ENCODE results near the gene PRDM5. TPM values are rescaled to one million over a fixed set of nuclear protein-coding genes. Genes with fewer than 3 reads are reported as not detected.
"Not testable (repeated sequence)": the region's sequence is repeated elsewhere in the genome, so short reads cannot be mapped to it uniquely, and the experiment has no call there.

The PRDM5 gene
- total RNA-seq, 1 experiment from 2014 or later, result 13.1 TPM

DNA sequence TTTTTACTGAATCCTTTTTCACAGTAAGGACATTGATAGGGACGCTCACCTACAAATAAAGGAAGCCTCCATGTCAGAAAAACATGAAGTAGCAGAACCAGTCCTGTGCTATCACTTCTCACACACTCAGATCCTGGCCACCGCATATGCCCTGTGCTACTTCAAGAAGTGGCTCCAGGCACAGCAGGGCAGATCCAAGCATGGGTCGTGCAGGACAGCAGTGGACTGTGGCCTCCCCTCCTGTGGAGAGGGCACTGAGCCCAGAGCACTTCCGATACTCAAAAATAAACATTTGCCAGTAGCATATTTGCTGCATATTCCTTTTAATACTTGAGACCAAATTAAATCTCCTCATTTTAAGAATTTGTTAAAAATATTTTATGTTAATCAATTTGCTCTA lies 167.9 kb downstream of the PRDM5 start:
- no peak for DNase-seq (ENCODE audit: low spot score)

DNA sequence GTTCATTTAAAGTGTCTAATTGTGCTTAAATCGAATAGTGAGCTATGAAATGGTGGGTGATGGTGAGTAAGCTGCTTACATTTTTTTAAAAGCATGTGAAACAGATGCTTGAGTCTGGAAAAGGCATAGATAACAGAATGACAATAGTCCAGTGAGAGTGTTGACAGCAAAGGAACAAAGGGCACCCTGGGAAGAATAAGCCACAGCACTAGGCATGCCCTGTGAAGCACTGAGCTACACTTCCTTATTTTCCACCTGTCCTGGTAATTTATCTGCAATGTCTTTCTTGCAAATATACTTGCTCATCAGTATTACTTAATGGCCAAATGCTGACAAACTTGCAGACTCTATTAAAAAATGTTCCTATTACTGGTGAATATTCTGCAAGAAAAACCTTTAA lies 168.7 kb downstream of the PRDM5 start:
- DNase-seq (ENCODE audit: low spot score), result no peak

DNA sequence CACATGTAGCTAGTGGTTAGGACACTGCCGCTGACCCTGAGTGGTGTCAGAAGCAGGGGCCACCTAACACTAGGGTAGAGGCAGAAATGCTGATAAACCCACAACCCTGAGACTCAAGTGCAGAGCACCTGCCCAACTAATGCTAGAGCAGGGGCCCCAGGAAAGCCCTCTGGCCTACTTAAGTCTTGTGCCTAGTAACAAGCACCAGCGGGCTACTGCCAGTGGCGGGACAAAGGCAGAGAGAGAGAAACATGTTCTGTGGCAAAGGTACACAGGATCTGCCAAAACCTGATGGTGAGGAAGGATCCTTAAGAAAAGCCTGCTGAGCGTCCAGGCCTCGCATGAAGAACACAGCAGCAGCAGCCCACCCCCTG lies 172.4 kb downstream of the PRDM5 start:
- no peak for DNase-seq (ENCODE audit: low spot score)

DNA sequence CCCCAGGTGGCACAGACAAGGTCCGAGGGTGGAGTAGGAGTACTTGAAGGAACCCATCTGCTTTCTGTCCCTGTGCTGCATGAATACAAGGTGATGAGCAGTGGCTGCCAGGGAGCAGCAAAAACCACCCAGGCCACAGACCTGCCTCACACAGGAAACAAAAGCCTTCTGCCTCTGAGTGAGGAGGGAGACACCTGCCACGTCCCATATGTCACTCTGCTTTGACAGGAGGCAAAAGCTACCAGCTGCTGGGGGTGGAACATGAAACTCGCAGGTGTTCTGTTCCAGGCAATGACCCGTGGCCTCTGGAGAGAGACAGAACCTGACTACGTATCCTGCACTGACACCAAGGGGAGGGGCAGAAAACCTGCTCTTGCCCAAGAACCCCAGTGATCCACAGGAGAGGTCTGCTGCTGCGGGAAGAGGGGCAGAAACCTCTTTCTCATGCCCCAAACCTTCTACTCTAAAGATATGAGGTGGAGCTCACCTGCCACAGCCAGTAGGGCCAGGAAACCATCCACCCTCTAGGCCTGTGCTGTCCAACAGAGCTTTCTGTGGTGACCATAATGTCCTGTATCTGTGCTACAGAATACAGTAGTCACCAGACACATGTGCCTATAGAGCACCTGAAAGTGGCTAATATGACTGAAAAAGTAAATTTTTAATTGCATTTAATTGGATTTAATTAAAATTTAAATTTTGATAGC lies 172.9 kb downstream of the PRDM5 start:
- no peak for DNase-seq (ENCODE audit: low spot score)

DNA sequence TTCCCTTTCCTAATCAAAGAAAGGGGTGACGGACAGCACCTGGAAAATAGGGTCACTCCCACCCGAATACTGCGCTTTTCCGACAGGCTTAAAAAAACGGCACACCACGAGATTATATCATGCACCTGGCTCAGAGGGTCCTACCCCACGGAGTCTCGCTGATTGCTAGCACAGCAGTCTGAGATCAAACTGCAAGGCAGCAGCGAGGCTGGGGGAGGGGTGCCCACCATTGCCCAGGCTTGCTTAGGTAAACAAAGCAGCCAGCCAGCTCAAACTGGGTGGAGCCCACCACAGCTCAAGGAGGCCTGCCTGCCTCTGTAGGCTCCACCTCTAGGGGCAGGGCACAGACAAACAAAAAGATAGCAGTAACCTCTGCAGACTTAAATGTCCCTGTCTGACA lies 180.9 kb downstream of the PRDM5 start:
- not testable (repeated sequence) for DNase-seq (ENCODE audit: low spot score)

DNA sequence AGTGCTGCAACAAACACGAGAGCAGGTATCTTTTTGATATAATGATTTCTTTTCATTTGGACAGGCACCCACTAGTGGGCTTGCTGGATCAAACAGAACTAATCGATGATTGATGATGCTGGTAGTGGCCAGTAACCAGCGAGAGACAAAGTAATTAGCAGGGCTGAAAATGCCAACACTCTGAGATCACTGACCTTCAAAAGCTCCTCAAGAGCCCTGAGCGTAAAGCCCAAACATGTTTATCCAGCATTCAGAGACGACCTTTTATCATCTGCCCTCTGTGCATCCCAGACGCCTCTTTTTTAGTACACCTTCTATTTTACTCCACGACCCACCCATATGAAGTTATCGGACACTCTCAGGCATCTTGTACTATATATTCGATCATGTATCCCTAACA lies 186.2 kb downstream of the PRDM5 start:
- no peak for DNase-seq (ENCODE audit: low spot score)

DNA sequence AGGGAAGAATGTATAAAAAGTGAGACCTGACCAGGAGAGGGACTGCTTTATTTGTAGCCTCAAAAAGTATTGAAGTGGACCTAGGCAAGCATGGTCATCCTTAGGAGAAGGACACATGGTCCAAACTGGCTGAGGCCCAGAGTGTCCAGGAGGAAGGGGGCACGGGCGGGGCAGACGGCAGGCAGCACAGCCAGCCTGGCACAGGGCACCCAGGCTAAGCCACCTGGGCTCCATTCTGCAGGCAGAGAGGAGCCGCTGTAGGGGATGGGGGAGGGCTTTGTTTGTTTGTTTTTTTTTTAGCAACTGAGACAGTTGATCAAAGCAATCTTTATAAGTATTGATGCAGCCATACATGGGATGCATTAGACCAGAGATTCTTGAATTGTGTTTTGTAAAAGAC lies 188.6 kb downstream of the PRDM5 start:
- no peak for DNase-seq (ENCODE audit: low spot score)

DNA sequence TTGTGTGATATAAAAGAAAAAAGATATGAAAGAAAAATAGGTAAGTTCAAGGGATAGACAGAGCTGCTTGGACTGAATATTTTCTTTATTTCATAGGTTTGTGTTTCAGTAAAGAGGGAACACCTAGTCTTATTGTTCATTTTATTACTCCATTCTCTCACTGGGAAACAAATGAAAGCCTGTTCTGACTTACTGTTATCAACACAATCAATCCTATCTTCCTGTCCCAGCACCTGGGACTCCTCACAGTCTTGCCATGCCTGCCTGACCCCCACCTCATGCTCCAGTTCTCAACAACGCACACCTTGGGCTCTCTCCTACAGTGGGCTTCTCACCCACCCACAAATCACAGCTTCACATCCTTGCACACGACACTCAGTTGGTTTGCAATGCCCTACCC lies 189.5 kb downstream of the PRDM5 start:
- no peak for DNase-seq (ENCODE audit: low spot score)

DNA sequence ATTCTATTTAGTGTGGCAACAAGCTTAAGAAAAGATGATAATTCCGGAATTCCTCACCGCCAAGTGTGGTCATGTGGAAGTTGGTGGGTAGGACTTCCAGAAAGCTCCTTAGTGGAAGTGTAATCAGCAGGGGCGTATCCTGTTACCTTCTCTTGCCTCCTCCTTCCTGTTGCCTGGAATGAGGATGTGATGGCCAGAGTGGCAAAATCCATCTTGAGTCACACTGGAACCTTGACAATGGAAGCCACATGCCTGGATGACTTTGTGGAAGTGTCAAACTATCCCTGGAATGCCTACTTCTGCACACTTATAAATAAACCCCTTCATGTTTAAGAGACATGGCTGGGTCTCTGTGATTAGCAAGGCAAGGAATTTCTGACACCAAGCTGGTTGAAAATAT lies 191.0 kb downstream of the PRDM5 start:
- peak; percentile 10 for DNase-seq (ENCODE audit: low spot score)

DNA sequence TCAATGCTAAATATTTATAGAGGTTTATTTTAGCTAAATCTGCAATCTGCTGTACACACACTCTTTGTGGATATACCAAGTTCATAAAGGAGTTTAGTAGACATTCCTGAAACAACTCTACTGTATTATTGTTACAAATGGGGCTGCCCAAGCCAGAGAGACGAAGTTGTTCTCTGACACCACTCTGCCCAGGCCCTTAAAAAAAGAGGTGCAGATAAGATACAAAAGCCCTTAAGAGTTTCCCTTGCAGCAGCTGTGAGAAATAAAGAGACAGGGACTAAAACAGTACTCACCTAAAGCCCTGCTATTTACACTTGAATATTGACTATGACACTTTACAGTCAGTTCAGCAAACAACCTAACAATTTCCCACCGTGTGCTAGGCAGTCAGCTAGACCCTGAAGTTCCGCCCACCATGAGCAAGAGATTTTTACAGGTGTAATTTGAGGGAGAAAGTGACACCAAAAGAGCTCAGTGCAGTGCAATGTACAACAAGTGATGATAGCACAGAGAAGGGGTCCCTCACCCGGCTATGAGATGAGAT lies 191.7 kb downstream of the PRDM5 start:
- DNase-seq (ENCODE audit: low spot score), result no peak

DNA sequence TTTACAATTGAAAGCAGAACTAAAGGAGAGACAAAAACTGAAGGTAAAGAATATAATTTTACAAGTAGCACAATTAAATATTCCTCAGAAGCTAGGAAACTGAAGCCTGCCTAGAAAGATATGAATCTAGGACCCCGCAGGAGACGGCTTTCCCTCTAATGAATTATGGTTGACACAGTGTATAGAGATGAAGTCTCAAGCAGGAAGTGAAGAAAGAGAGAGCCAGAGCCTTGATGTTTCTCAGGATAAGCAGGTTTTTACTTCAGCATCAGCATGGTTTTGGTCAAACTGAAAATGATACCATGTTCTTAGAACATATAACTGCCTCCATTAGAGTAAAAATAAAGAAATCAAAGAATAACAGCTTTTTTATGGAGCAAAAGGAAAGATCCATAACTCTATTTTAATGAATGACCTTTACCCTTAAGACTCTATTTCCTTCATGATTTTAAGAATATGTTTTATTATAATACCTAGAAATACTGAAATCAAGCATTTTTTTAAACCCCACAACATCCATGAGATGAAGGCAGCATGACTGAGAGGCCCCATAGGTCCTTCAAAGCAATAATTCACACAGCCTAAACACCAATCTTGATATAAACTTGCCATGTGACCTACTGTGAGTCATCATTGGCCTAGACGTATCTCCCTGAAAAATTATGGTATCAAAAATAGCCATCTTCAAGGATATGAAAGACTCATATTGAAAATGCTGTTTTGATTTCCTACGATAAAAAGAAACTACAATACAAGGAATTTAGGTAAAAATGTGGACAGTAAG lies 193.4 kb downstream of the PRDM5 start:
- peak; percentile 14 for DNase-seq (ENCODE audit: low spot score)

DNA sequence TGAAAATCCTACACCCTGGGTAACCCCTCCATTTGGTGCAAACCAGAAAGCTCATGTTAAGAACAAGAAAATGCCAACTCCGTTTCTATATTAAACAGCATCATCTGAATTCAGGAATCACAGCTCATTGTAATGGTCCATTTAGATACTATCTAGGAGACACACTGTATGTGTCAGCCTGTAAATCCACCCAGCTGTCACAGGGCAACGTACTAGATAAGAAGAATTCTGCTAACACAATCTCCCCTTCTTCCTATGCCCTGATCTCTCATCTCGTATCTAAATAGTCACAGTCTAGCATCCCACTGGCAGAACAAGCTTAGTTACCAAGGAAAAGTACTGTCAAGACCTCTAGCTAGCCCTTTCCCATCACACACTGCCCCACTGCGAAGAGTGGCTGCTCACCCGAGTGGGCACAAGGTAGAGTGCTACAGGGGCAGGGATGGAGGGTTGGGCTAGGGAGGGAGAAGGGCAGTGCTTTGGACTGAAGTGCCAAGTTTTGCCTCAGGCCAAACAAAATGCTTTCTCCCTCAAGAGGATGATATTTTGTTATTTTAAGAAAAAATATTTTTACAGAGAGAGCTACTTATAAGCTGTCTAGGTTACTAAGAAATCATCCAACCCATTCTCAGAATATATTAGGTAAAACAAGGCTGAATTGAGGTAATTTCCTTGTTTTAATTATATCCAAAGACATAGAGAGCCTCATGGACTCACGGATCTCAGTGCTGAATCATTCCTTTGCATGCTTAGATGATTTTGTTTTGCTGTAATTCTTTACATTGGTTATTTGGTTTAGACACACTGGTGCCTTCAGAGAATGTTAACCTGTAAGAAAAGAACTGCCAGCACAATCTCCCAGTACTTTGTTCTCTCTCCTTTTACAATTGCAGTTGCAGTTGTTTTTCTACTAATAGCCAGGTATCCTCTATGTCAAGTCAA lies 196.6 kb downstream of the PRDM5 start:
- no peak for DNase-seq (ENCODE audit: low spot score)

DNA sequence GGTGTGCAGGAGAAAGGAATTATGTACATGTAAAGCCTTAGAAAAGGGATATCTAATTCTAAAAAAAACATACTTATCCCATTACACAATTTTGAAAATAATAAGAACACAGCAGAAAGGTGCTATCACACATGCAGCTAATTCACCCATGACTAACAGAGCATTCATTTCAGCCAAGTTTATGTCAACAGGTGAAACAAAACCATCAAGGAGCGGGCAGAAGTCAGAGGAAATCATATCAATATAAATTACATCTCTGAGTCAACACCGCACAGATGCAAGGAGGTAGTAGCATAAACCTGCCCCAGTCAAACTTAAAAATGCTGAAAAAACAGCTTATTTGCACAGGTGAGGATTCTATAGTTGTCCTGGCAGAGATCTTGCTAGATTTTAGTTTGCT lies 197.9 kb downstream of the PRDM5 start:
- no peak for DNase-seq (ENCODE audit: low spot score)

DNA sequence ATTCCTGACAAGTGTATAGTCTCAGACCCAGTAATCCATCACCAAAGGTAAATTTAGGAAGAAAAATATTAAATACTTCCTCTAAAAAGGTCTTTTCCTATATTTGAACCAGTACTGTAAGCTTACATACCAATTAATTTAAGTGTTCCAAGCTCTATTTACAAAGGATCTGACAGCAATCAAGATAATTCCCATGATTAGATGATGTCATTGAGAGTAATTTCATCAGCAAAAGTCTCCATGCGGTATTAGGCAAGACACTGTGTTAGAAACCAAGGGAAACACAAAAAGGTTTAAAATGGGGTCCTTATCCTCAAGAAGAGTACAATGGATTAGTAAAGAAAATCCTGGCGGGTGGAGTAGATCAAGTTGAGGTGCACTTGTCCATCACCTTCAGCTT lies 198.5 kb downstream of the PRDM5 start:
- no peak for DNase-seq (ENCODE audit: low spot score)

DNA sequence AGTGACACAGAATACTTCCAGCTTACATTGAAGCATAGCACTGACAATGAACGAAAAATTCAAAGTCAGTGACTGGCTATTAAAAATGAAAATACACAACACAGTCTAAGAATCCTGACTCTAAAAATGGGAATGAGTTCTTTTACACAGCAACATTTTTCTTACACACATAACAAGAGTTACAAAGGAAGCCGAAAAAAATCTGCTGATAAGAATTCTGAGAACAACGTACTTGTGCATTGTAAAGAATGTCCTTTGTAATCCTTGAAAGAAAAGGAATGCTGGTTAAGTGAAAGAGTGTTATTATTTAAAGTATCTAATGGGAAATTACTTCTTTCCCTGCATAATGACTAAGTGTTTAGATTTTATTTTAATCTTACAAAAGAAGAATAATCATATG lies 199.4 kb downstream of the PRDM5 start:
- no peak for DNase-seq (ENCODE audit: low spot score)

DNA sequence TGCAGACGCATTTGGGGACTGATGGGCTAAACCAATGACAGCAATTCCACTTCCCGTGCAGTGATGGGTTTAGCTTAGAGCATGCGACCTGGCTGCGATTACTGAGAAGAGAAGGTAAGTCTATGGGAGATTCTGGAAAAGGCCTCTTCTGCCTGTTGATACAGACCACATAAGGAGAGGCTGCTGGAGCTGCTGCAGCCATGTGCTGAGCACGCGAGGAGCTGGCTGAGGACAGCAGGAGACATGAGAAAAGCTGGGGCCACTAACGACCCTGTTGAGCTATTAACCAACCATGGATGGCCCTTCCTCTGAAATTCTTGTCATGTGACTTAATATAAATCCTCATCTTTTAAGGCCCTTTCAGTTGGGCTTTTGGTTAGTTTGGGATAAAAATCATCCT lies 199.9 kb downstream of the PRDM5 start:
- no peak for DNase-seq (ENCODE audit: low spot score)

DNA sequence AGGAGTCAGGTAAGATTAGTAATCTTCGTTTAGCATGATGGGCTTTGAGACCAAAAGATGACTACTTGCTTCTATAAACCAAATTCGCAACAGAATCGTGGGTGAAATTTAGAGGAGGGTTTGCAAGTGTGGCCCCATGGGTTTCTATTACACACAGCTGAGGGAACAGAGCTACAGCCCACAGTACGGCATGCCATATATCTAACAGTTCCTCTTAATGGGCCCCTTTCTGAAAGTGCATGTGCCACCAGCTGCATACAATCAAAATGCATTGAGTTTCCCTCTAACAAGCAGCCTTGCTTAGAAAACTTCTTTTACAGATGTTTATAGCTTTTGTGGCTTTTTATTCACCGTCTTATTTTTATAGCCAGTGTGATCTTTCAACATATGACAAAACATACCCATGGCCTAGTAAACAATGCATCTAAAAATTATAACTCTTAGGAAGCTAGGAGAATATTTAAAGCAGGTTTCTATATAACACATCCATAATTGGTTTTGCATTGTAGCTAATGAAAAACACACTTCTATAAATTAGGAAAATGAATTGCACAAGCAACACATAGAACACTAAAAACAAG lies 202.1 kb downstream of the PRDM5 start:
- DNase-seq (ENCODE audit: low spot score), result no peak

DNA sequence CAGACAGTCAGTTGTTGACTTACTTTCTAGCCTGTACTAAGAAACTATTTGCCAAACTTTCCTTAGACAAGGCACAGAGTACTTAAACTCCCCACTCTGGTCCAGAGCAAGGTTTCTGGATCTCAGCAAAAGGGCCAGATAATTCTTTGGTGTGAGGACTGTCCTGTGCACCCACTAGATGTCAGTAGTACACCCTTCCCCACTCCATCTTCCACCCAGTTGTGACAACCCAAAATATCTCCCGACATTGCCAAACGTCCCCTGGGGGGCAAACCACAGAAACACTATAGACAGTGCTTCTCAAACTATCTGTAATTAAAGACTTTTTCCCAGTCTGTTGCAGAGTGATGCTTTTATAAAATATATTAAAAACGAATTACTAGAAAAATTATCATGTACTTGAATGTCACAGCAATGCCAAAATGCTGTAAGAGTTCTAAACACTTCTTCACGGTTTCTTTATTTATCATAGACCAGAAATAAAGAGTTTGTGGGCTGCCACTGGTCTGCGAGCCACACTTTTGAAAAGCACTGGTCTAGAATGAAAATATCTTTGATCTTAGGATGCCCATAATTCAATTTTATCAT lies 203.5 kb downstream of the PRDM5 start:
- peak; percentile 35 for DNase-seq (ENCODE audit: low spot score)

DNA sequence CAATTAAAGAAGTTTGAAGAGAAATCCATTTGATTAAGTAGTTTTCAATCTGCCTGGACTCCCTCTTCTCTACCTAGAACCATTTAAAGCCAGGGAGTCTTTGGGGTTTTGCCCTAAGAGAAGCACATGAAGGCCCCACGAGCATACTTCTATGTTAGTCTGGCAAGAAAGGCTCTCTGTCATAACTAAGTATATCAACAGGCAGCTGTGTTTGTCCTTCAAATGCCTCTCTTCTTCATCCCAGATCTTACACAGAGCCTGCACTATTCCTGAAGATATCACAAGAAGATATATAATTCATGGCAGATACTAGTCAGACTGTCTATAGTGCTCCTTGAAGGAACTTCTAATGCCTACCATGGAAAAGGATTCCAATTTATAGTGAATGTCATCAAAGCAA lies 206.2 kb downstream of the PRDM5 start:
- DNase-seq (ENCODE audit: low spot score), result no peak

DNA sequence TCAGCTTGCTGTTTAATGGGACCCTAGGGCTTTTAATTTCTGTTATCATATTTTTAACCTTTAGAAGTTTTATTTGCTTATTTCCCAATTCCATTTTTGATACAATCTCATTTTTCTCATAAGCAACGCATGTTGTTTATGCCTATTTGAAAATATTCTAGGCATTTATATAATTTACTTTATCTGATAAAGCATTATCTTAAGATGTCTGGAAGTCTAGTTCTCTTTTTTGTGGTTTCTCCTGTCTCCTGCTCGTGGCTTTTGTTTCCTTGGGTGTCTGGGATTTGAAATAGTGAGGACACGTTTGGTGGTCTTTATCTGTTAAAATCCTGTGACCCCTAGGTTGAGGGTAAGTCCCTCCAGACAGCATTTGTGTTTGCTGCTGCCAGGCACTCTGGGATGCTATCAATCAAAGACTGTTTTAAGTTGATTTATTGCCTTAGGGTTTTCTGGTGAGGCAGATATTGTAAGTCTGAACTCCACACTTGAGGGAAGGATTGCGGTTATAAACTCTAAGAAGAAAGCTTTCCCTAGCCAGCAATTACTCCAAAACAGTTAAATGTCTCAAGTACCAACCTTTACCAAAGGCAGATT lies 208.0 kb downstream of the PRDM5 start:
- no peak for DNase-seq (ENCODE audit: low spot score)

DNA sequence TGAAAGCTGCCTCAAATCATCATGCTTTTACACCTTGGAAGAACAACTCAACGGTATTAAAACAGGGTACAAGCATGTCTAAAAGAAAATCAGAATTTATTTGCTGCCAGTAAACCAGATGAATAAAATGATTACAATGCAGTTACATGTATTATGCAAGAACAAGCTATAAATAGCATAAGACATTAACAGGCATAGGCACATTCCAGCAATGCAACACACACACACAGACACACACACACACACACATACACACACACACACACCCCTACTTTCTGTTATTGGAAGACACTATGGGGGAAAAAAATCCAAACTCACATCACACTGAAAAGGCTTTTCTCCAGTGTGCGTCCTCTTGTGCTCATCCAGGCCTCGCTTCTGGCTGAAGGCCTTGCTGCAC lies 212.5 kb downstream of the PRDM5 start:
- no peak for DNase-seq (ENCODE audit: low spot score)
